Ovary (tissue), 9 donors: ENCODE measurements around the gene S100A14. TPM values are rescaled to one million over a fixed set of nuclear protein-coding genes. Genes with fewer than 3 reads are reported as not detected.

Experiments used
- DNase-seq, 5 donors: peaks; one replicate each; pipeline ENCODE4 v3.0.0-alpha.2; 2019 to 2020
- H3K27ac ChIP-seq, 2 donors: fragments of 200-600 bp; one replicate each; pipeline versions ENCODE4 v1.5.1 to v1.8.0; 2019 to 2022
- H3K27me3 ChIP-seq: fragments of 200-600 bp; one replicate; pipeline ENCODE4 v1.8.0; 2022
- H3K36me3 ChIP-seq: fragments of 200-600 bp; sonication (generic); one replicate; pipeline ENCODE4 v1.5.1; 2019
- H3K4me1 ChIP-seq: one replicate; pipeline ENCODE4 v1.8.1; 2013; ENCODE audit warnings: mild to moderate bottlenecking, moderate library complexity; ENCODE audit not compliant: insufficient read depth
- H3K4me3 ChIP-seq: fragments of 200-600 bp; sonication (generic); one replicate; pipeline ENCODE4 v1.5.1; 2017
- H3K9me3 ChIP-seq, 2 donors: fragments of 200-600 bp in 1 of 2; sonication (generic) in 1 of 2; one replicate each; pipeline versions ENCODE4 v1.5.1 to v1.8.1; 2013 to 2019; ENCODE audit warnings: mild to moderate bottlenecking in 1 of 2, moderate library complexity in 1 of 2
- EP300 ChIP-seq: sonication (generic); formaldehyde crosslinking; IDR thresholded peaks from one replicate; pipeline ENCODE4 v1.6.1; 2017; ENCODE audit warnings: antibody characterized with exemption
- POLR2A ChIP-seq: fragments of 450-650 bp; IDR thresholded peaks from one replicate; pipeline ENCODE4 v1.6.1; 2017; ENCODE audit warnings: antibody characterized with exemption, mild to moderate bottlenecking, moderate library complexity
- WGBS, 3 donors: extraction: QIAGEN DNeasy Blood & Tissue Kit in 1 of 3; methylation state at CpG; one replicate each; pipeline versions ENCODE4 v1.1.5 to v1.1.7; 2013 to 2017; 5-methylcytosine and 5-hydroxymethylcytosine counted together
- intact Hi-C, 4 donors: fragments of 100-400 bp; cut with DNase I; formaldehyde crosslinking; loops; one replicate each; pipeline versions ENCODE4 v1.11.0 to v1.15.1; 2022 to 2023
- polyA plus RNA-seq, 2 donors: library from polyadenylated mRNA; stranded (reverse); fragments of 200-250 nt in 1 of 2; fragments of 350-450 nt in 1 of 2; fragmentation: Illumina TruSeq in 1 of 2; extraction: RNeasy Lipid Tissue Mini Kit (QIAGEN cat#74804) in 1 of 2; gene quantifications; one replicate each; pipeline ENCODE4 v1.2.3, GENCODE V29; 2013 to 2014
- total RNA-seq, 7 donors: library from RNA; depleted of rRNA in 2 of 7; stranded (reverse); fragments of >200 nt in 2 of 7; fragmentation: NEBNext Ultra II Directional in 3 of 7; extraction: Animal tissue kit (Norgen Biotek cat#: 25700) in 3 of 7; gene quantifications; one replicate each; pipeline versions ENCODE4 v1.1.0 to v1.2.4, GENCODE V29; 2016 to 2023
- TF ChIP-seq, protein P1 (sequence below), 3 donors: fragments of 450-650 bp in 2 of 3; fragments of 200-600 bp in 1 of 3; IDR thresholded peaks; one replicate each; pipeline versions ENCODE4 v1.5.1 to v1.8.0; 2016 to 2022; ENCODE audit warnings: antibody characterized with exemption in 3 of 3, mild to moderate bottlenecking in 1 of 3
- donor health status: DM: no; HTN: no; CAD: no; lungs with moderate emphysema.
- donor health status: DM: no; HTN: no; CAD: no.
- donor health status: Bipolar disorder and iron deficiency.
- donor health status: DM: yes; HTN: yes; CAD: no.
- donor health status: DM: no; HTN: no; CAD: no.
- donor health status: DM: yes; HTN: yes; CAD: no.

Gene S100A14
- total and polyA plus RNA-seq, 9 donors = 0.40 to 19.8 (median 2.1) TPM; not detected in 2

- Histone ChIP-seq H3K27ac (no peak overlapping the region), H3K27me3 (no peaks in the 10 kb centered on the region)
- 83 to 87% (median 83%) methylated on average over 6 of the region's 6 CpGs for WGBS, 3 donors
Observed at GRCh38 chr1:153628638-153629342, 12.7 kb upstream of the S100A14 start.

DNA sequence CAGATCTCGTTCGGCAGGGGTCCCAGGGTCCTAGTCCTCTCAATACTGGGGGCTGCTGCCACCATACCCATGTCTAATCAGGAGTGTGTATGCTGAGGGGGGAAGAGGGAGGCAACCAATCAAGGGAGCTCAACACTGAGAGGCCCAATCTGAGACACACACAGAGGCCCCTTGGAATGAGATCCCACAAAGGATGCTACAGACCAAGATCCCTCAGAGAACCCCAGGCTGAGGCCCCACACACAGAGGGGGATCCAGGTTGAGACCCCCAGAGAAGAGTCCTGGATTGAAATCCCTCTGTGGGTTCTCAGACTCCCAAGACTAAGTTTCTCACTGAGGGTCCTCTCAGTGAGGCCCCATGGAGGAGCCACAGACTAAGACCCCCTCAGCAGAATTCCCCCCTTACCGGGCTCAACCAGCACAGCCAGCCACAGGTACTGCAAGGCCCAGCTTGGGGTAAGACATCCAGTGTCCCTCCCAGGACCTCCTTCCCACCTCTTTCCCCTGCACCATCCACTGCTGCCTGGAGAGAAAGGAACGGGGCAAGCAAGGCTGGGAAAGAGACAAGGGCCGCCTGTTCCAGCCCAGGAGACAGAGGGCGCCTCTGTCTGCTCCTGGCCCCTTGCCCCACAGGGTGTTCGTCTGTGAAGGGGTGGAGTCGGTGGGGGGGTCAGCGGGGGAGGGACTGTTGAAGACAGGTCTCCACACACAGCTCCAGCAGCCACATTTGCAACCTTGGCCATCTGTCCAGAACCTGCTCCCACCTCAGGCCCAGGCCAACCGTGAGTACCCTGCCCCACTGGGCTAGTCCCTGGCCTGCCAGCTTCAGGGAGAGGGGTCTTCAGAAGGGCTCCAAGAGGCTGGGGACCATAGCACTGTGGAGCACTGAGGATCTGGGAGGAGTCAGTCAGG, 11.8 kb upstream of the S100A14 start, which contains the start of gene S100A1:
Gene S100A1 (plus strand): TSS at position 720 of the 912 bp plus-strand sequence. CDS start 2,088 bp downstream, outside the sequence.
- intact Hi-C loops = loop anchor here in 1 of 4 donors (10.0 kb wide), 1 partner anchor 53 kb away; no protein-coding TSS in a partner anchor
- H3K27ac ChIP-seq = peak within 1 kb of the TSS; percentile 59 to 72
- H3K4me1 ChIP-seq = peaks cover 3% of the 10 kb centered on the region
- H3K9me3 ChIP-seq = no peaks in the 10 kb centered on the region
- TF ChIP-seq EP300 = no peak
- TF ChIP-seq POLR2A = no peak
- TF ChIP-seq, protein P1, sequence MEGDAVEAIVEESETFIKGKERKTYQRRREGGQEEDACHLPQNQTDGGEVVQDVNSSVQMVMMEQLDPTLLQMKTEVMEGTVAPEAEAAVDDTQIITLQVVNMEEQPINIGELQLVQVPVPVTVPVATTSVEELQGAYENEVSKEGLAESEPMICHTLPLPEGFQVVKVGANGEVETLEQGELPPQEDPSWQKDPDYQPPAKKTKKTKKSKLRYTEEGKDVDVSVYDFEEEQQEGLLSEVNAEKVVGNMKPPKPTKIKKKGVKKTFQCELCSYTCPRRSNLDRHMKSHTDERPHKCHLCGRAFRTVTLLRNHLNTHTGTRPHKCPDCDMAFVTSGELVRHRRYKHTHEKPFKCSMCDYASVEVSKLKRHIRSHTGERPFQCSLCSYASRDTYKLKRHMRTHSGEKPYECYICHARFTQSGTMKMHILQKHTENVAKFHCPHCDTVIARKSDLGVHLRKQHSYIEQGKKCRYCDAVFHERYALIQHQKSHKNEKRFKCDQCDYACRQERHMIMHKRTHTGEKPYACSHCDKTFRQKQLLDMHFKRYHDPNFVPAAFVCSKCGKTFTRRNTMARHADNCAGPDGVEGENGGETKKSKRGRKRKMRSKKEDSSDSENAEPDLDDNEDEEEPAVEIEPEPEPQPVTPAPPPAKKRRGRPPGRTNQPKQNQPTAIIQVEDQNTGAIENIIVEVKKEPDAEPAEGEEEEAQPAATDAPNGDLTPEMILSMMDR (IDR thresholded peaks at IDR 0.05) = peak; percentile 8 to 50 (median 29)
- peak in 4 of 5 donors; percentile 58 to 66 (median 58) for DNase-seq
- no peaks in the 10 kb centered on the region for H3K27me3 ChIP-seq
- WGBS, 3 donors = 64 to 79% (median 69%) methylated on average over 8 to 10 of the region's 10 CpGs
- peak within 1 kb of the TSS; percentile 36 for H3K4me3 ChIP-seq
- H3K36me3 ChIP-seq = no peaks in the 10 kb centered on the region

More at GRCh38 chr1:153628638-153629342, 12.7 kb upstream of the S100A14 start:
- no peak overlapping the region for H3K4me3 ChIP-seq
- H3K9me3 ChIP-seq = no peaks in the 10 kb centered on the region
- intact Hi-C loops = loop anchor here in 1 of 4 donors (10.0 kb wide), 1 partner anchor 54 kb away; no protein-coding TSS in a partner anchor
- peaks cover 3% of the 10 kb centered on the region for H3K4me1 ChIP-seq
- DNase-seq = peak in 1 of 5 donors; percentile 33
- TF ChIP-seq, protein P1 (IDR thresholded peaks at IDR 0.05) = no peak
- TF ChIP-seq EP300 (no peak), POLR2A (no peak)
- H3K36me3 ChIP-seq = no peaks in the 10 kb centered on the region

GRCh38 chr1:153626904-153627714, 11.0 kb upstream of the S100A14 start, which contains the start of gene S100A13:
Gene S100A13, minus strand, starts transcription at chr1:153627505. Its CDS starts 1,033 bp downstream, at chr1:153626472.
- Histone ChIP-seq H3K9me3 (no peaks in the 10 kb centered on the region), H3K27ac (peak within 1 kb of the TSS; percentile 59 to 72), H3K27me3 (no peaks in the 10 kb centered on the region), H3K36me3 (no peaks in the 10 kb centered on the region), H3K4me1 (peaks cover 3% of the 10 kb centered on the region), H3K4me3 (peak within 1 kb of the TSS; percentile 36)
- TF ChIP-seq, protein P1 (IDR thresholded peaks at IDR 0.05) = no peak
- TF ChIP-seq EP300 (no peak), POLR2A (peak; percentile 62)
- whole genome bisulfite sequencing, 3 donors = 1 to 2% (median 1%) methylated on average over 26 to 28 of the region's 28 CpGs
- intact Hi-C loops = loop anchor here in 1 of 4 donors (10.0 kb wide), 1 partner anchor 52 kb away; no protein-coding TSS in a partner anchor
- DNase-seq = peak; percentile 82 to 90 (median 88)
